HG02678 (cell line): ENCODE results near the gene KCNE1.
"Not testable (repeated sequence)": the region's sequence is repeated elsewhere in the genome, so short reads cannot be mapped to it uniquely, and the experiment has no call there.

Source experiments
- ATAC-seq: cut with Tn5 transposase; IDR thresholded peaks from one replicate; pipeline ENCODE4 v1.9.1; 2021; ENCODE audit warnings: mild to moderate bottlenecking, moderate library complexity; ENCODE audit not compliant: unreplicated experiment

KCNE1 gene

GRCh38 chr21:34511787-34512455 lies at the start of gene KCNE1:
TSS of gene KCNE1 (minus strand) at chr21:34512210. CDS start at chr21:34449634, 62,576 bp downstream.
- no peak for ATAC-seq

- ATAC-seq: no peak
These were observed 49.8 kb upstream of the KCNE1 start for GRCh38 chr21:34561806-34562205.

- no peak for ATAC-seq
These were observed 48.6 kb upstream of the KCNE1 start for GRCh38 chr21:34560609-34561008.

GRCh38 chr21:34560021-34560420 lies 48.0 kb upstream of the KCNE1 start:
- no peak for ATAC-seq

DNA sequence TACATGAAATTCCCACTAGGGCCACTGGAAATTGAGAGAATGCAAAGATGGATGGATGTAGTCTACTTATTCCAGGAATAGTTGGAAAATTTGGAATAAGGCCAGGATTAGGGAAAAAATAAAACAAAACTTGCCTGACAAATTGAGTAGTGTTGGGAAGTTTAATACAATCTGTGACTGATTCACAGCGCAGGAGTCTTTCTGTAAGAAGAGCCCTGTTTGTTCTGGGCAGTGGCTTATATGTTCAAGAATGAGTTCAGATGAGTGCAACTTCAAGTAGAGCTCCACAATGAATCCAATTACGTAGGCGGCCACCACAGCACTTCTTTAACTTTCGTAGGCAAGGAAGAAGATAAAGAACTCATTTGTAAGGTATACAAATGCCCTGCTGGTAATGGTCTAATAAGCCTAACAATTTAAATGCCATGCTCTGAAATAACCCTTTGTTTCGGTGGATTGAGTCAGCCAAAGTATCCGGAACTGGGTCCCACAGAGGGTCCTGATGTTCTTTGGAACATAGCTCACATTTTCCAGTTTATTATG lies 47.1 kb upstream of the KCNE1 start:
- no peak for ATAC-seq

DNA sequence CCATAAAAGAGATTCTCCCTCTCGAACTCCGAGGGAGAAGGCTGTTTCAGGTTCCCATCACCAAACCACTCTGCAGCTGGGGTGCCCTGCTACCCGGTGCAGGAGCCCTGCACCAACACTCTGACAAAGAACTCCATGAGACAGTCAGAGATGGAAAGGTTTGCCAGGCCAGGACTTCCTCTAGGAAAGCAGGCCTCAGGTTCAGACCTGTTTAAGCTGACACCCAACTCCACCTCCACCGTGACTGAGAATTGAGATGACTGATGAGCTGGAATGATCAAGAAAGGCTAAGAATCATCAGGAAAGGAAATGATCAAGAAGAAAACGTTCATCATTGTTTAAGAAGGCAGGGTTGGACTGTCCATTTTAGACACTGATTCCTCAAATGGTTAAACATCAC lies 46.2 kb upstream of the KCNE1 start:
- ATAC-seq: no peak

DNA sequence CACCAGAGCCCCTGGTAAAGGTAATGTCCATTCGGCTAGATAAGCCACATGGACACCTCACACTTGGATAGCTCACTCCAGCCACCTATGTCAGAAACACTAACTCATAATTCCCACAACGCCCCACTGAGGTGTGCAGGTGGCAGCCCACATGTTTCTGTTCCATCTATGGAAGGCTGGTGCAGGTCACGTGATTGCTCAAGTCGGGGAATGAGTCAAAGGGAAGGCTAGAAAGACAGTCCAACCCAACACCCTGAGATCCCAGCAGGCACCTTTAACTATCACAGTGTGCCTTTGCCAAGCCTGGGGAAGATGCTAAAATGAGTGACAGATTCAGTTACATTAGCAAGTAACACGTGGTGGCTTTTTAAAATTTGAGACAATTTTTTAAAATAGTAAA lies 45.3 kb upstream of the KCNE1 start:
- ATAC-seq: no peak

GRCh38 chr21:34554670-34555069 lies 42.7 kb upstream of the KCNE1 start:
- not testable (repeated sequence) for ATAC-seq

DNA sequence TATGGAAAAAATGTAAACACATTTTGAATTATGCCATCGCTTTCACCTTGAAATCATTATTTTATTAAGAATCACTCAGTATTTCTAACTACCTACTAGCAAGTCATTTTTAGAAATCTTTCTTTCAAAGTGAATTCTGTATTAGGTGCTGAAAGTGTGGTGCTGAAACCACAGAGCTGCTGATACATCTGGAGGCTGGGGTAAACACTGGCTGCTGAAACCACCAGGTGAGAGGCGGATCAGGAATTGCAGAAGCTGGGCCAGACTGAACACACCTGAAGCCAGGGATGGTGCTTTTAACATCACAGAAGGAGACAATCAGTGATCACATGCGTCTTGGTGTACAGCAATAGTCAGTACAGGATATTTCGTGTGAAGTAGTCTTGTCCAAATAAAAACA lies 42.2 kb upstream of the KCNE1 start:
- no peak for ATAC-seq

DNA sequence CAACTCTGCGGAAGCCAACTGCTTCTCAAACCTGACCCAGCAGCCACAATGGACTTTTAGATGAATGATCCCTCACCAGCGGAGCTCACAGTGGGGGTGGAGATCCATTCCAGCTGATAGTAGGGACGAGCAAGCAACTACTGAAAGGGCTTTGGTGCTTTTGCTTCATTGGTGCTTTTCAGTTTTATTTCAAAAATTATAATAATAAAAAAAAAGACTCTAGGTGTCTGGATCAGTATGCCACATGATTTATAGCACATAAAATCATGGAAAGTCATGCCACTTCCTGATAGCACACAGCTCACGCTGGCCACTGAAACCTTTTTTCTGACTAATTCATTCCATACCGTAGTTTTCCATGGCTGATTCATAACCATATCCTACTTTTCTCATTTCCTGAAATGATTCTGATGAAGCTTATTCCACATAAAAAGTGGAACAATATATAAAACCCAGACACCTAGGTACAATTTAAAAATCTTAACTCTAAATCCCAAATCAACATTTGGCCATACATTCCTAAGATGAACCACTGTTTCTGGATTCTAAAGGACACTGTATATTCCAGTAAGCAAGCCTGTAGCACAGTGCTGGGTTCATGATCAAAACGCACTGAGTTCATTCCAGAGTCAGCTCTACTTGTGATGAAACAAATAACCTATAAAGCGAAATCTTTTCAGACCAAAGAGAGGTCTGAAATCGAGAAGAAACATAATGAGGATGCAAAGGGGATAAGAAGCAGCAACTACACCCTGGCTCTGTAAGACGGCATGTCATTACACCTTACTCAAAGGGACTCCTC lies 41.3 kb upstream of the KCNE1 start:
- no peak for ATAC-seq

GRCh38 chr21:34552360-34553098 lies 40.5 kb upstream of the KCNE1 start:
- no peak for ATAC-seq

DNA sequence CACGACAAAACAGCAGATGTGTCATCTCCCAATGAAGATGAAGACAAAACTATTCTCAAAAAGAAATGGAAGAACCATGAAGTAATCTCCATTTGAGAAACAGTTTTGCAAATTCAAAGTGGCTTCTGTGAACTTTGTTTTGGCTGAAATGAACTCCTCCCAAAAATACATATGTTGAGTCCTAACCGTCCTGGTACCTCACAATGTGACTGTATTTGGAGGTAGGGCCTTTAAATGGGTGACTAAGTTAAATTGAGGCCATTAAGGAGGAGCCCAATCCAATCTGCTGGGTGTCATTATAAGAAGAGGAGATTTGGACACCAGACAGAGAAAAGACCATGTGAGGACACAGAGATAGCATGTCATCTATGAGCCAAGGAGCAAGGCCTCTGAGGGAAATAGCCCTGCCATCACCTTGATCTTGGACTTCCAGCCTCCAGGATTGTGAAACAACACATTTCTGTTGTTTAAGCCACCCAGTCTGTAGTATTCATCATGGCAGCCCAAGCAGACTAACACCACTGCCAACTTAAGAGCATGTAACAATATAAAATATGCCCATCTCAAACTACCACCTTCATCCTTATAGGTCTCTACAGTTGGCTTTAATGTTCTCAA lies 38.3 kb upstream of the KCNE1 start:
- no peak for ATAC-seq

- no peak for ATAC-seq
These were observed 36.9 kb upstream of the KCNE1 start for GRCh38 chr21:34548781-34549376.

DNA sequence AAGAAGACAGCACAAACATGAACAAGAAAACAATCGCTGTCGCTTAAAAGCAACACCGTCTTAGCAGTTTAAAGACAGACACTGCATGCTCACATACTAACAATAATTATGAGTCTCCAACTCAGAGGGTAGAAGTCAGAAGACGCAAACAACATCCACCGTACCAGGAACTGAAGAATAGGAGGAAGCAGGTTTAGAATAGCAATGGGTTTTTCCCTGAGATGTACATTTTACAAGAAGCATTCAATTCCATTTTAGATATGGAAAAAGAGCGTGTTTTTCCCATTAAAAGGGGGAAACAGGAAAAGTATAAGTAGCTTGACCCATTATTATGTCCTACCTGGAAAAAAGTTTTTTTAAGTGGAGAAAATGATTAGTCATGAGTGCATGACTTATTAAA lies 34.5 kb upstream of the KCNE1 start:
- ATAC-seq: no peak

- ATAC-seq: peak; percentile 90
These were observed 33.3 kb upstream of the KCNE1 start for GRCh38 chr21:34545079-34545884.

DNA sequence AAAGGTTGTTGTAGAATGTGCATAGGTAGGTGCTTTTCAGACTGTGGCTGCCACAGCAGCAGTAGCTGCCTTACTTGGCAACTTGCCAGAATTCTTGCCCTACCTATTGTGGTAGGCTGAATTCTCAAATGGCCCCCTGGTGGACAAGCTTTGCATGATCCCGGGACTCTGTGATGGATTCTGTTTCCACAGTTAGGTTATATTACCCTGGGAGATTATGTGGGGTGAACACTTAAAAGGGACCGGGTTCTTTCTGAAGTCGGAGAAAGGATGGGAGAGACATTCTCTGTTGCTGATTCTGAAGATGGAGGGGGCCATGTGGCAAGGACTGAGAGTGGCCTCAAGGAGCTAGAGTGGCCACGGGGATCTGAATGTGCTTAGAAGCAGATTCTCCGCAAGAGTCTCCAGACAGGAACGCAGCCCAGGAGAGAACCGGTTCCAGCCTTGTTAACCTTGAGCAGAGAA lies 32.1 kb upstream of the KCNE1 start:
- no peak for ATAC-seq

DNA sequence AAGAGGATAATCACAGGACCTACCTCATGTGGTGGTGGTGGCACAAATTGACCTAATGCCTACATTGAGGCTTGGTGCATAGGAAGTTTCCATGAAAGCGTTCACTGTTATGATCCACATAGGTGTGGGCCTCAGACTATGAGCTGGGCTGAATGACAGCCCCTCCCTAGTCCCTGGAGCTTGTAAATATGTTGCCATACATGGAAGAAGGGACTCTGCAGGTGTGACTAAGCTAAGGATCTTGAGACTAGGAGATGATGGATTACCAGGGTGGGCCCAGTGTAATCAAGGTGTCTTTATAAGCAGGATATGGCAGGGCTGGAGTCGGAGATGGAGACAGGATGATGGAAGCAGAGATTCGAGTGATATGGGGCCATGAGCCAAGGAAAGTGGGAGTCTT lies 31.0 kb upstream of the KCNE1 start:
- no peak for ATAC-seq

DNA sequence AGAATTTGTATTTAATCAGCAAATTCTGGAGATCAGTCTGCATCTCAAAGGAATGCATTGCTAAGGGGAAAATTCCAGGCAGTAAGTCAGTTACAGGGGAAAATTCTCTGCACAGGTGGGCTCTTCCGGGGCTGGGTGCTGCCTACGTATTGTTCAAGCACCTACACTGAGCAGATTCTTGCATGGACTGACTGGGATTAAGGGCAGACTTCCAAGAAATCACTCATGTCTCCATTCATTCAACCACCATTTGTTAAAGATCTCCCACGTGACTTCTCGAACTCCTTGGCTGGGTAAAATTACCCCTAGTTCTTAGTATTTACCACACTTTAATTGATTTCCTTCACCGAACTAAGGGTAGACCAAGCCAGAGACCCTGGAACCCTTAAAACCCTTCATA lies 28.2 kb upstream of the KCNE1 start:
- no peak for ATAC-seq

- no peak for ATAC-seq
These were observed 25.8 kb upstream of the KCNE1 start for GRCh38 chr21:34537838-34538237.

DNA sequence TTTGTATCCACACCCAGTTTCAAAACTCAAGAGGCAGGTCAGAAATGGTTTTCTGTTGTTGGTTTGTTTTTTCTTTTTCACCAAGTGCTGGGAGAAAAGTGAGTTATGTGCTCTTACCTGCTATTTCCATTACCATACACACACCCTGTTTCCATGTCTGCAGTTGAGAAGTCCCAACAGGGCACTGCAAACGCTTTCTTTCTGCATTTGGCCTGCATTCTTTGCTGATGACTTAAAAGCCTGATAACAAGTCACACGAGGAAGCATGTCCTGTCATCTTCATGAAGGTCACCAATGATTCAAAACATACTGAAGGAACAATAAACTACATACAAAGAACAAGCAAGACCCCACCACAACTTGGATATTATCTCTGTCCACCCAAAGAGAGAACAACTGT lies 24.8 kb upstream of the KCNE1 start:
- no peak for ATAC-seq
